ENCODE measurements around the gene CDH13. TPM values are rescaled to one million over a fixed set of nuclear protein-coding genes. Genes with fewer than 3 reads are reported as not detected.

CDH13 gene
- total RNA-seq, 1 donor from 2014 or later: 20.9 TPM

DNA sequence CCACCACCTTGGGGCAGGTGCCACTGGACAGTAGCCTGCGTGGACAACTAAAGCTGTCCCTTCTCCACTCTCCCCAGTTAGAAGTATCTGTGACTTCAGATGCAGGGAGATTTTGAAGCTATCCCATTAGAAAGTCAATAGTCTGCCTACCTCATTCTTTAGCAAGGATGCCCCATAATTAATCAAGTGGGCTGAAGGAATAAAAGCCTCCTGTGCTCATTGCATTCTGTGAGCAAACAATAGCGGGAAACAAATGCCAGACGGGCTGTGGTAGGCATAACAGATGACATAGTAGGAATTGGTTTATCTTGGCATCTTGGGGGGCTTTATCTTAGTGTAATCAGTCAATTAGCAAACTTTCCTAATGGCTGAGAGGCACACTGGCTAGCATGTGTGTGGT, 1084.3 kb downstream of the CDH13 start:
- H3K9ac ChIP-seq (ENCODE audit: low read depth in 1 of 3, low read length in 3 of 3): no peak overlapping the region
- no peaks in the 10 kb centered on the region for H3K36me3 ChIP-seq (ENCODE audit: control insufficient read depth in 3 of 3, insufficient read depth in 3 of 3, low read length in 3 of 3)
- no peak overlapping the region for H3K4me3 ChIP-seq (ENCODE audit: low read length in 3 of 3)
- no peak overlapping the region for H3K27ac ChIP-seq (ENCODE audit: low read depth, low read length)
- H3K4me1 ChIP-seq (ENCODE audit: control insufficient read depth in 3 of 3, insufficient read depth in 3 of 3, low read length in 3 of 3): peaks cover 0 to 4% (median 0%) of the 10 kb centered on the region in 3 donors
- no peaks in the 10 kb centered on the region for H3K9me3 ChIP-seq (ENCODE audit: control insufficient read depth in 3 of 3, low read length in 3 of 3)
- no peaks in the 10 kb centered on the region for H3K27me3 ChIP-seq (ENCODE audit: control insufficient read depth in 3 of 3, insufficient read depth in 3 of 3, low read length in 3 of 3)

GRCh38 chr16:83713597-83713996, 1086.8 kb downstream of the CDH13 start:
- Histone ChIP-seq H3K27me3 (ENCODE audit: control insufficient read depth in 3 of 3, insufficient read depth in 3 of 3, low read length in 3 of 3) (no peaks in the 10 kb centered on the region), H3K36me3 (ENCODE audit: control insufficient read depth in 3 of 3, insufficient read depth in 3 of 3, low read length in 3 of 3) (no peaks in the 10 kb centered on the region), H3K9me3 (ENCODE audit: control insufficient read depth in 3 of 3, low read length in 3 of 3) (no peaks in the 10 kb centered on the region), H3K4me1 (ENCODE audit: control insufficient read depth in 3 of 3, insufficient read depth in 3 of 3, low read length in 3 of 3) (peaks cover 0 to 7% (median 3%) of the 10 kb centered on the region in 3 donors), H3K4me3 (ENCODE audit: low read length in 3 of 3) (no peak overlapping the region), H3K9ac (ENCODE audit: low read depth in 1 of 3, low read length in 3 of 3) (no peak overlapping the region), H3K27ac (ENCODE audit: low read depth, low read length) (no peak overlapping the region)

- H3K27me3 ChIP-seq (ENCODE audit: control insufficient read depth in 3 of 3, insufficient read depth in 3 of 3, low read length in 3 of 3): no peaks in the 10 kb centered on the region
- no peak overlapping the region for H3K27ac ChIP-seq (ENCODE audit: low read depth, low read length)
- H3K4me3 ChIP-seq (ENCODE audit: low read length in 3 of 3): no peak overlapping the region
- no peaks in the 10 kb centered on the region for H3K36me3 ChIP-seq (ENCODE audit: control insufficient read depth in 3 of 3, insufficient read depth in 3 of 3, low read length in 3 of 3)
- no peaks in the 10 kb centered on the region for H3K9me3 ChIP-seq (ENCODE audit: control insufficient read depth in 3 of 3, low read length in 3 of 3)
- peaks cover 0 to 7% (median 3%) of the 10 kb centered on the region in 3 donors for H3K4me1 ChIP-seq (ENCODE audit: control insufficient read depth in 3 of 3, insufficient read depth in 3 of 3, low read length in 3 of 3)
- H3K9ac ChIP-seq (ENCODE audit: low read depth in 1 of 3, low read length in 3 of 3): no peak overlapping the region
Observed at GRCh38 chr16:83714286-83714685, 1087.5 kb downstream of the CDH13 start.

DNA sequence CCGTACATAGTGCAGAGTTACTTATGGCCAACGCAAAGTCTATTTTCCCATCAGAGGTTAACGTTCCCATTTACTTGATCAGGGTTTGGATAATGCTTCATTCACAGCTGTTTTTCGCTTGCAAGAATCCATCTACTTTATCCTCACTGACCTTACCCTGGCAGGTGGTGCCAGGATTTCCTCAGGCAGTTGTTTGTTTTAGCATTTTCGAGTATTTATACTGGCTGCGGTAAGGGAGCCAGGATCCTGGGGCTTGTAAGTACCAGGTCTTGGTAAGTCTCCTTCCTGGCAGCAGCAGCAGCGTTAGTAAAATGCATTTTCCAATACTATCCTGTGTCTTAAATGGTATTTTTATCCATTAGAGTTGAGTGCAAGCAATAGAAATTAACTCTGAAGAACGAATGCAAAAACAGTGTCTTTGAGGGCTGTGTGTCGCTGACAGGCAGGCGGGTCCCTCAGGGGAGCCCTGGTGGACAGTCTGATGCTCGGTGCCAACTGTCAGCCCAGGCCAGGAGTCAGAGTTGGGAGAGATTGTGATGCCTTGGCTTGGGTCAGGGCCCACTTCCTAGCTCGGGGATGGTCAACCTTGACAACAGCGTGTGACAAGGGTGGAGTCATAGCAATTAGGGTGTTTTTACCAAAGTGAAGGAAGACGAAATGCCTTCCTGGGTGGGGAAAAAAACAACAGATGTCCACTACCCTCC, 1088.6 kb downstream of the CDH13 start:
- Histone ChIP-seq H3K4me3 (ENCODE audit: low read length in 3 of 3) (no peak overlapping the region), H3K27ac (ENCODE audit: low read depth, low read length) (no peak overlapping the region), H3K4me1 (ENCODE audit: control insufficient read depth in 3 of 3, insufficient read depth in 3 of 3, low read length in 3 of 3) (peaks cover 0 to 7% (median 3%) of the 10 kb centered on the region in 3 donors), H3K36me3 (ENCODE audit: control insufficient read depth in 3 of 3, insufficient read depth in 3 of 3, low read length in 3 of 3) (no peaks in the 10 kb centered on the region), H3K27me3 (ENCODE audit: control insufficient read depth in 3 of 3, insufficient read depth in 3 of 3, low read length in 3 of 3) (no peaks in the 10 kb centered on the region), H3K9ac (ENCODE audit: low read depth in 1 of 3, low read length in 3 of 3) (no peak overlapping the region), H3K9me3 (ENCODE audit: control insufficient read depth in 3 of 3, low read length in 3 of 3) (no peaks in the 10 kb centered on the region)

- Histone ChIP-seq H3K27me3 (ENCODE audit: control insufficient read depth in 3 of 3, insufficient read depth in 3 of 3, low read length in 3 of 3) (no peaks in the 10 kb centered on the region), H3K36me3 (ENCODE audit: control insufficient read depth in 3 of 3, insufficient read depth in 3 of 3, low read length in 3 of 3) (no peaks in the 10 kb centered on the region), H3K9ac (ENCODE audit: low read depth in 1 of 3, low read length in 3 of 3) (no peak overlapping the region), H3K4me1 (ENCODE audit: control insufficient read depth in 3 of 3, insufficient read depth in 3 of 3, low read length in 3 of 3) (peaks cover 10 to 18% (median 16%) of the 10 kb centered on the region in 3 donors), H3K9me3 (ENCODE audit: control insufficient read depth in 3 of 3, low read length in 3 of 3) (no peaks in the 10 kb centered on the region), H3K4me3 (ENCODE audit: low read length in 3 of 3) (no peak overlapping the region), H3K27ac (ENCODE audit: low read depth, low read length) (no peak overlapping the region)
Observed at GRCh38 chr16:83717308-83717707, 1090.5 kb downstream of the CDH13 start.

GRCh38 chr16:83717814-83718213, 1091.0 kb downstream of the CDH13 start:
- no peaks in the 10 kb centered on the region for H3K27me3 ChIP-seq (ENCODE audit: control insufficient read depth in 3 of 3, insufficient read depth in 3 of 3, low read length in 3 of 3)
- H3K4me1 ChIP-seq (ENCODE audit: control insufficient read depth in 3 of 3, insufficient read depth in 3 of 3, low read length in 3 of 3): peaks cover 12 to 23% (median 20%) of the 10 kb centered on the region in 3 donors
- no peaks in the 10 kb centered on the region for H3K36me3 ChIP-seq (ENCODE audit: control insufficient read depth in 3 of 3, insufficient read depth in 3 of 3, low read length in 3 of 3)
- no peaks in the 10 kb centered on the region for H3K9me3 ChIP-seq (ENCODE audit: control insufficient read depth in 3 of 3, low read length in 3 of 3)
- H3K9ac ChIP-seq (ENCODE audit: low read depth in 1 of 3, low read length in 3 of 3): no peak overlapping the region
- H3K27ac ChIP-seq (ENCODE audit: low read depth, low read length): no peak overlapping the region
- H3K4me3 ChIP-seq (ENCODE audit: low read length in 3 of 3): peak overlapping the region in 1 of 3 donors; percentile 6

- Histone ChIP-seq H3K36me3 (ENCODE audit: control insufficient read depth in 3 of 3, insufficient read depth in 3 of 3, low read length in 3 of 3) (no peaks in the 10 kb centered on the region), H3K9ac (ENCODE audit: low read depth in 1 of 3, low read length in 3 of 3) (no peak overlapping the region), H3K4me1 (ENCODE audit: control insufficient read depth in 3 of 3, insufficient read depth in 3 of 3, low read length in 3 of 3) (peaks cover 18 to 29% (median 29%) of the 10 kb centered on the region in 3 donors), H3K27me3 (ENCODE audit: control insufficient read depth in 3 of 3, insufficient read depth in 3 of 3, low read length in 3 of 3) (no peaks in the 10 kb centered on the region), H3K4me3 (ENCODE audit: low read length in 3 of 3) (no peak overlapping the region), H3K27ac (ENCODE audit: low read depth, low read length) (no peak overlapping the region), H3K9me3 (ENCODE audit: control insufficient read depth in 3 of 3, low read length in 3 of 3) (no peaks in the 10 kb centered on the region)
Observed at GRCh38 chr16:83720213-83720612, 1093.4 kb downstream of the CDH13 start.

DNA sequence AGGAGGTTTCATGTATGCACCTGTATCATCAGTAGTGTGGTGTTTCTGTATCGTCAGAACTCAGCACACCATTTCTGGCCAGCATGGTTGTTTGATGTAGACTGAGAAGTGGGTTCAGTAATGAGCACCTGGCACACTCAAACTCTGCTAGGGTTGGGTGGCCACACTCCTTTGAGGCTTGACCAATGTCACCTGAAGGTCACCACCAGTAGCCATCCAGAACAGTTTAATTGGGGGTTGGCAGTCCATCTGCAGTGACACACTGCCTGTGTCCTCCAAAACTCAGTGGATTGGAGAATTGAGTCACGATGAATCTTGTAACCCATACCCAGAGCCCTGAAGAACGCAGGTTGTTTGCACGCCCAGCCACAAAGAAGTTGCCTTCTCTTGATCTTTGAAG, 1094.2 kb downstream of the CDH13 start:
- H3K4me3 ChIP-seq (ENCODE audit: low read length in 3 of 3): no peak overlapping the region
- no peaks in the 10 kb centered on the region for H3K9me3 ChIP-seq (ENCODE audit: control insufficient read depth in 3 of 3, low read length in 3 of 3)
- H3K27me3 ChIP-seq (ENCODE audit: control insufficient read depth in 3 of 3, insufficient read depth in 3 of 3, low read length in 3 of 3): no peaks in the 10 kb centered on the region
- H3K36me3 ChIP-seq (ENCODE audit: control insufficient read depth in 3 of 3, insufficient read depth in 3 of 3, low read length in 3 of 3): no peaks in the 10 kb centered on the region
- H3K9ac ChIP-seq (ENCODE audit: low read depth in 1 of 3, low read length in 3 of 3): no peak overlapping the region
- peaks cover 18 to 29% (median 29%) of the 10 kb centered on the region in 3 donors for H3K4me1 ChIP-seq (ENCODE audit: control insufficient read depth in 3 of 3, insufficient read depth in 3 of 3, low read length in 3 of 3)
- H3K27ac ChIP-seq (ENCODE audit: low read depth, low read length): no peak overlapping the region

DNA sequence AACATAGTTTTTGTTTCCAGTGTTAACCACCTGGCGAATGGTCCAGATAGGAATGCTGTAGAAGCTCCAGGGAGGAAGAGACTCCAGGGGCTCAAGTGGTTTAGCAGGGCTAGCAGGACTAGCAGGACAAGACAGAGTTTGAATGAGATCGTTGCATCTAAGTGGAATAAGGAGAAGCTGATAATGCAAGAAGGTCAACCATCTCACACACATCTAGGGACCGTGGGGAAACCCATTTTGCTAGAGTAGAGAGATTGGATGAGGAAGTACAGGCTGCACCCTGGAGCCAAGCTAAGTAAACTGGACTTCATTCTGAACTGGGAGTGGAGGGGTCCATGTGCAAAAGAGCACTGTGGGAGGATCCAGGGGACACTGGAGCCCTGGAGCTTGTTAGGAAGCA, 1094.9 kb downstream of the CDH13 start:
- H3K27ac ChIP-seq (ENCODE audit: low read depth, low read length): no peak overlapping the region
- no peak overlapping the region for H3K9ac ChIP-seq (ENCODE audit: low read depth in 1 of 3, low read length in 3 of 3)
- no peaks in the 10 kb centered on the region for H3K9me3 ChIP-seq (ENCODE audit: control insufficient read depth in 3 of 3, low read length in 3 of 3)
- no peaks in the 10 kb centered on the region for H3K36me3 ChIP-seq (ENCODE audit: control insufficient read depth in 3 of 3, insufficient read depth in 3 of 3, low read length in 3 of 3)
- no peak overlapping the region for H3K4me3 ChIP-seq (ENCODE audit: low read length in 3 of 3)
- no peaks in the 10 kb centered on the region for H3K27me3 ChIP-seq (ENCODE audit: control insufficient read depth in 3 of 3, insufficient read depth in 3 of 3, low read length in 3 of 3)
- H3K4me1 ChIP-seq (ENCODE audit: control insufficient read depth in 3 of 3, insufficient read depth in 3 of 3, low read length in 3 of 3): peaks cover 18 to 29% (median 29%) of the 10 kb centered on the region in 3 donors

DNA sequence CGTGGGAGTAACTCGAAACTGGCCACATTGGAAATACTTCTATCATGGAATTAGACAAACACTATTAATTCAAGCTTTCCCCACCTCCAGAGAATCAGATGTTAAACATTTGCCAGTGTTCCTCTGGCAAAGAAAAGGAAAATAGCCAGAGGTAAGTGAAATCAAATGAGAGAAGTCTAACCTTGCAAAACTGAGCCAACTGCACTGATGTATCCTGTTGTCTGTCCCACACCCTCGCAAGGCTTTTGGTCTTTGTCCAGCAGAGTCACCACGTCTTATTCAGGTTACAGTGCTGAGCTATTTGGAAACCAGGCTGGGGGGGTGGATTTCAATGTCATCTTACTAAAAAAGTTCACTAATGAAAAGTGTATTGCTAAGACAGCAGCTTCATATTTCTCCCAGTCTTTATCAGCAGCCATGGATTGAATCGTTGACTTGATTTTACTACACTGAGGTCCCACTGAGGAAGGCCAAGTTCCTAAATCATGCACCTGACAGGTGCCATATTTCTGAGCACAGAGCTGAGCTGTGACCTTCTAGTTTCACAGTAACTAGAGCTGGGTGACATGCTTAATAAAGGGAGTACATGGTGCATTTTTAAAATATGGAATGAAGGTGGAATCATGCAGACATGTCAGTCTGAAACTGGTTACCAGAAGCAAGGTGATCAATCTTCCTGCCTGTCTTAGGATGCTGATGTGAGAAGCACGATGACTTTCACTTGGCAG, 1095.9 kb downstream of the CDH13 start:
- Histone ChIP-seq H3K27me3 (ENCODE audit: control insufficient read depth in 3 of 3, insufficient read depth in 3 of 3, low read length in 3 of 3) (no peaks in the 10 kb centered on the region), H3K27ac (ENCODE audit: low read depth, low read length) (no peak overlapping the region), H3K9ac (ENCODE audit: low read depth in 1 of 3, low read length in 3 of 3) (peak overlapping the region in 1 of 3 donors; percentile 57), H3K36me3 (ENCODE audit: control insufficient read depth in 3 of 3, insufficient read depth in 3 of 3, low read length in 3 of 3) (no peaks in the 10 kb centered on the region), H3K4me1 (ENCODE audit: control insufficient read depth in 3 of 3, insufficient read depth in 3 of 3, low read length in 3 of 3) (peaks cover 17 to 29% (median 26%) of the 10 kb centered on the region in 3 donors), H3K4me3 (ENCODE audit: low read length in 3 of 3) (peak overlapping the region in 1 of 3 donors; percentile 24), H3K9me3 (ENCODE audit: control insufficient read depth in 3 of 3, low read length in 3 of 3) (no peaks in the 10 kb centered on the region)

All from skeletal muscle tissue (tissue), 4 donors.